Ovary (tissue), 3 donors: ENCODE results near the gene FAM98B.

Experiments
- EP300 ChIP-seq: sonication (generic); formaldehyde crosslinking; IDR thresholded peaks from one replicate; pipeline ENCODE4 v1.6.1; 2017; ENCODE audit warnings: antibody characterized with exemption
- POLR2A ChIP-seq: fragments of 450-650 bp; IDR thresholded peaks from one replicate; pipeline ENCODE4 v1.6.1; 2017; ENCODE audit warnings: antibody characterized with exemption, mild to moderate bottlenecking, moderate library complexity
- TF ChIP-seq, protein P1 (sequence below), 3 donors: fragments of 450-650 bp in 2 of 3; fragments of 200-600 bp in 1 of 3; IDR thresholded peaks; one replicate each; pipeline versions ENCODE4 v1.5.1 to v1.8.0; 2016 to 2022; ENCODE audit warnings: antibody characterized with exemption in 3 of 3, mild to moderate bottlenecking in 1 of 3
- donor health status: DM: no; HTN: no; CAD: no.

DNA sequence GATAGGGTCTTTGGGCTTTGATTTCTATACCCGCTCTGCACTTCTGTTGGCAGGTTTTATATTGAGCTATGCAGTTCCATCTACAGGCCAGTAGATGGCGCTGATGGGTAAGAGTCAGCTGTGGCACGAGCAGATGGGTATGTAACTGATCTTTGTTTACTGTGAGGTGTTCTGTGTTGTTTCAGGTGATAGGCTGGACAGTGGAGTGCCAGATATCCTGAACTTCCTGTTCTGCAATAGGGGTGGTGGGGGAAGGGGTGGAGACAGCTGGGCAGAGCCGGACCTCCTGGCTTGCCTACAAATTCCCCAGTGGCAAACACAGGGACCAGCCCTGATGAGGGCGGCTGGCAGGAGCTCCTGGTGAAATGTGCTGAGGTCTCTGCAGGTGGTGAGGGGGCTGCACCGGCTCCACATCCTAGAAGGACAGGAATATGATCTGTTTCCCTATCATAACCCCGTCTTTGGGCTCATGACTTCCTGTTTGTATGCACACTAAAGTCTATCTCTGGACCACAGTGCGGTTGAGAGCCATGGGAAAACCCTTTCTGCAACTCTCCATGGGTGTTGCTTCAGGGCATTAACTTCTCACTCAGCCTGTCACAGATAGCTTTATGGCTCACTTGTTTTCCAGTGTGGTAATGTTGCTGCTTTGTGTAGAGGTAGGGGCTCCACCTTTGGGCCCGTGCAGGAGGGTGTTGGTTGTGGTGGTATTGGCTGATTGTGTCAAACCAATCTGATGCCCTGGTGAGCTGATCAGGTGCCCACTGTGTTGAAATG is 13.4 kb upstream of the FAM98B start:
- TF ChIP-seq, protein P1, sequence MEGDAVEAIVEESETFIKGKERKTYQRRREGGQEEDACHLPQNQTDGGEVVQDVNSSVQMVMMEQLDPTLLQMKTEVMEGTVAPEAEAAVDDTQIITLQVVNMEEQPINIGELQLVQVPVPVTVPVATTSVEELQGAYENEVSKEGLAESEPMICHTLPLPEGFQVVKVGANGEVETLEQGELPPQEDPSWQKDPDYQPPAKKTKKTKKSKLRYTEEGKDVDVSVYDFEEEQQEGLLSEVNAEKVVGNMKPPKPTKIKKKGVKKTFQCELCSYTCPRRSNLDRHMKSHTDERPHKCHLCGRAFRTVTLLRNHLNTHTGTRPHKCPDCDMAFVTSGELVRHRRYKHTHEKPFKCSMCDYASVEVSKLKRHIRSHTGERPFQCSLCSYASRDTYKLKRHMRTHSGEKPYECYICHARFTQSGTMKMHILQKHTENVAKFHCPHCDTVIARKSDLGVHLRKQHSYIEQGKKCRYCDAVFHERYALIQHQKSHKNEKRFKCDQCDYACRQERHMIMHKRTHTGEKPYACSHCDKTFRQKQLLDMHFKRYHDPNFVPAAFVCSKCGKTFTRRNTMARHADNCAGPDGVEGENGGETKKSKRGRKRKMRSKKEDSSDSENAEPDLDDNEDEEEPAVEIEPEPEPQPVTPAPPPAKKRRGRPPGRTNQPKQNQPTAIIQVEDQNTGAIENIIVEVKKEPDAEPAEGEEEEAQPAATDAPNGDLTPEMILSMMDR (IDR thresholded peaks at IDR 0.05) = peak; percentile 50 to 74 (median 61)
- TF ChIP-seq EP300 (no peak), POLR2A (no peak)
